ENCODE measurements around the gene RBM23.

DNA sequence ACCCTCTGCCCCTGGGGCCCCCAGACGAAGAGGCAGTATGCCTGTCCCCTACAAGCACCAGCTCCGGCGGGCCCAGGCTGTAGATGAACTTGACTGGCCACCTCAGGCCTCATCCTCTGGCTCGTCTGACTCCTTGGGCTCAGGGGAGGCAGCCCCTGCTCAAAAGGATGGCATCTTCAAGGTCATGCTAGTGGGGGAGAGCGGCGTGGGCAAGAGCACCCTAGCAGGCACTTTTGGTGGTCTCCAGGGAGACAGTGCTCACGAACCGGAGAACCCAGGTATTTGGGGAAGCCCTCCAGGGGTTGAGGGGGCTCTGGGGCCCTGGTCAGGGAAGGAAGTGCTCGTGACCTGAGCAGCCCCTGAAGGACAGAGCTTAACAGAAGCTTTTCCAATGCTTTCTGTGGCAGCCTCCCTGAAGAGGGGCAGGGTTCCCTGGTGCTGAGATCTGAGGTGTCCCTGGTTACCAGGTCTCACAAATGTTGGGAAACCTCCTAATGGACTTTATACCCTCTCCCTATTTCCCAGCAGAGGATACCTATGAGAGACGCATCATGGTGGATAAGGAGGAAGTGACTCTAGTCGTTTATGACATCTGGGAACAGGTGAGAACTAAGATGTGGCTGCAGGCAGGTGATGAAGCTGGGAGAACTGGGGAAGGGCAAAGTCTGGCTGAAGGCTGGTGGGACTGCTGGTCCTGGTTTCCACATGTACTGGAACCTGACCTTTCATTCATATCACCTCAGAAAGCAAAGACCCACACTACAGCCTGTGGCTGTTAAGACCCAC is 34.0 kb downstream of the RBM23 start:
- no peak for TF ChIP-seq EZH2 (IDR thresholded peaks at IDR 0.05; ENCODE audit: borderline replicate concordance, low read depth, low read length, poor library complexity, severe bottlenecking)
- TF ChIP-seq, protein P1, sequence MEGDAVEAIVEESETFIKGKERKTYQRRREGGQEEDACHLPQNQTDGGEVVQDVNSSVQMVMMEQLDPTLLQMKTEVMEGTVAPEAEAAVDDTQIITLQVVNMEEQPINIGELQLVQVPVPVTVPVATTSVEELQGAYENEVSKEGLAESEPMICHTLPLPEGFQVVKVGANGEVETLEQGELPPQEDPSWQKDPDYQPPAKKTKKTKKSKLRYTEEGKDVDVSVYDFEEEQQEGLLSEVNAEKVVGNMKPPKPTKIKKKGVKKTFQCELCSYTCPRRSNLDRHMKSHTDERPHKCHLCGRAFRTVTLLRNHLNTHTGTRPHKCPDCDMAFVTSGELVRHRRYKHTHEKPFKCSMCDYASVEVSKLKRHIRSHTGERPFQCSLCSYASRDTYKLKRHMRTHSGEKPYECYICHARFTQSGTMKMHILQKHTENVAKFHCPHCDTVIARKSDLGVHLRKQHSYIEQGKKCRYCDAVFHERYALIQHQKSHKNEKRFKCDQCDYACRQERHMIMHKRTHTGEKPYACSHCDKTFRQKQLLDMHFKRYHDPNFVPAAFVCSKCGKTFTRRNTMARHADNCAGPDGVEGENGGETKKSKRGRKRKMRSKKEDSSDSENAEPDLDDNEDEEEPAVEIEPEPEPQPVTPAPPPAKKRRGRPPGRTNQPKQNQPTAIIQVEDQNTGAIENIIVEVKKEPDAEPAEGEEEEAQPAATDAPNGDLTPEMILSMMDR (conservative IDR thresholded peaks at IDR 0.05; ENCODE audit: low read depth, low read length) = no peak
